Measurements from ENCODE around the gene FAM168B. TPM values are rescaled to one million over a fixed set of nuclear protein-coding genes. Genes with fewer than 3 reads are reported as not detected.
A peak's percentile ranks its signal among the peaks of the same experiment; 100 is the strongest.
"Not testable (repeated sequence)": the region's sequence is repeated elsewhere in the genome, so short reads cannot be mapped to it uniquely, and the experiment has no call there.

Gene FAM168B
- 82.3 and 85.6 TPM in 2 replicates for total RNA-seq

DNA sequence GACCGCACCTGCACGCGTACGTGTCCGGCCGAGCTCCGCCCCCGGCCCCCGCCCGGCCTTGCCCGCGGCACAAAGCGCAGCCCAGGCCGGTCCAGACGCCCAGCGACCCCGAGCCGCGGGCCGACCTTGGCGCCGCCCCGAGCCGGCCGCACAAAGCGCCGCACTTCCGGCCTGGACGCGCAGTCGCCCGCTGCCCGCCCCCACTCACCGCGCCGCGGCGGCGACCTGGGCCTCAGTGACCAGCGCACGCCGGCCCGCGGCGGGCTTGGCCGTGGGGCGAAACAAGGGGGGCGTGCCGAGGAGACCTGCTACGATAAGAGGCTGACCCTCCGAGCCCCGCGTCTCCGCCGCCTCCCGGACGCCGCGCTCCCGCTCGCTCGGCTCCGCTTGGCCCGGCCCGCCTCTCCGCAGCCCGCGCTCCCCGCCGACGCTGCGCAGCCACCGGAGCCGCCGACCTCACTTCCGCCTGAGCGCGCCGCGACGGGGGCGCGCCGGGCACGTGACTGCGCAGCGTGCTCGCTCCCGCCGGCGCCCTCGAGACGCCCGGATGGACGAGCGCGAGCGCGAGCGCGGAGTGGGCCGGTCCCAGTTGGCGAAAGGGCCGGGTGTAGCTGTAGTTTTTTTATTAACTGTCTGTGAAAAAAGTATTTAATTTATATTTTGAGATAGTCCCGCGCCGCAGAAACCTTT, at the start of gene FAM168B:
TSS of gene FAM168B (minus strand) at position 455 of the 690 bp plus-strand sequence. CDS start 10,814 bp downstream, outside the sequence.
- Mint-ChIP-seq H3K9me3 (no peaks in the 10 kb centered on the region), H3K27me3 (peaks cover 7% of the 10 kb centered on the region), H3K36me3 (ENCODE audit: low read depth) (peaks cover 17% of the 10 kb centered on the region), H3K27ac (peak within 1 kb of the TSS; percentile 97), H3K4me3 (peak within 1 kb of the TSS; percentile 95), H3K4me1 (peaks cover 13% of the 10 kb centered on the region)
- DNase-seq = peak; percentile 97
- intact Hi-C loops (cut with micrococcal nuclease) = loop anchor here (1.0 to 5.0 kb wide), 3 partner anchors 12 to 400 kb away; partner anchors contain the start of genes MZT2A and PLEKHB2

- Mint-ChIP-seq H3K9me3 (no peaks in the 10 kb centered on the region), H3K4me1 (peaks cover 9% of the 10 kb centered on the region), H3K27me3 (no peaks in the 10 kb centered on the region), H3K4me3 (no peak overlapping the region), H3K27ac (peak overlapping the region; percentile 38), H3K36me3 (ENCODE audit: low read depth) (peaks cover 53% of the 10 kb centered on the region)
- no peak for DNase-seq
- intact Hi-C loops (cut with micrococcal nuclease) = no loop called here
Measured at GRCh38 chr2:131142849-131143248, 49.6 kb upstream of the FAM168B start.

DNA sequence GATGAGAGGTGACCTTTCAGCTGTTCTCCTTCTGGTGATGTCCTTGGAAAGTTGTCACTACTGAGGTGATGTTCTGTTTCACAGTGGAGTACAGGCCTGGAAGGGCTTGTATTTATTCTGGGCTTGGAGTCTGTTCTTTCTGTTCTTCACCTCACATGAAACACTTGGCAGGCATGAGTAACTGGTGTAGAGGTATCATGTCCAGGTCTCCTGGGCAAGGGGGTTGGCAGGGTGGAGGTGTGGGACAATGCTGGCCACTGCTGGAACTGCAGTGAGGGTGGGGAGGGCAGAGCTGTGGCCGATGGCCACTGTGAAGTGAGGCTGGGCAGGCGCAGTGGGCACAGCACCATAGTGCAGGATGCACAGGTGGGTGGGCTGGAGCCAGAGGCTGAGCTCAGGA, 47.3 kb upstream of the FAM168B start:
- Mint-ChIP-seq H3K9me3 (no peaks in the 10 kb centered on the region), H3K27me3 (no peaks in the 10 kb centered on the region), H3K36me3 (ENCODE audit: low read depth) (peaks cover 52% of the 10 kb centered on the region), H3K4me3 (no peak overlapping the region), H3K27ac (no peak overlapping the region), H3K4me1 (peaks cover 11% of the 10 kb centered on the region)
- DNase-seq = no peak
- intact Hi-C loops (cut with micrococcal nuclease) = no loop called here

- no peaks in the 10 kb centered on the region for H3K9me3 Mint-ChIP-seq
- intact Hi-C loops (cut with micrococcal nuclease) = no loop called here
- H3K27me3 Mint-ChIP-seq = no peaks in the 10 kb centered on the region
- H3K27ac Mint-ChIP-seq = no peak overlapping the region
- H3K4me1 Mint-ChIP-seq = peaks cover 4% of the 10 kb centered on the region
- no peak for DNase-seq
- H3K4me3 Mint-ChIP-seq = no peak overlapping the region
- H3K36me3 Mint-ChIP-seq (ENCODE audit: low read depth) = peaks cover 56% of the 10 kb centered on the region
Measured at GRCh38 chr2:131132729-131133128, 39.5 kb upstream of the FAM168B start.

DNA sequence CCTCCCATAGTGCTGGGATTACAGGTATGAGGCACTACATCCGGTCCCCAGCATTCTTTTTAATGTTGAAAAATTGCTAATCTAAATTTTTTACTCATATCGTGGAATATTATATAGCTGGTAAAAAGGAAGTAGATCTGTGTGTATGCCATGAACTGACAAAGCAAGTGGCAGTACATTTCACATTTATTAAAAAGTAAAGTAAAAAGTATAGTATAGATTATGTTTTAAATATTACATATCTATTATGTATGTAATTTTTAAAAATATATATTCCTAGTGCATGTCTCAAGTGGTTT, 37.0 kb upstream of the FAM168B start:
- H3K9me3 Mint-ChIP-seq = no peaks in the 10 kb centered on the region
- H3K36me3 Mint-ChIP-seq (ENCODE audit: low read depth) = peaks cover 68% of the 10 kb centered on the region
- H3K4me3 Mint-ChIP-seq = no peak overlapping the region
- intact Hi-C loops (cut with micrococcal nuclease) = no loop called here
- peaks cover 2% of the 10 kb centered on the region for H3K4me1 Mint-ChIP-seq
- no peak for DNase-seq
- no peaks in the 10 kb centered on the region for H3K27me3 Mint-ChIP-seq
- H3K27ac Mint-ChIP-seq = no peak overlapping the region

DNA sequence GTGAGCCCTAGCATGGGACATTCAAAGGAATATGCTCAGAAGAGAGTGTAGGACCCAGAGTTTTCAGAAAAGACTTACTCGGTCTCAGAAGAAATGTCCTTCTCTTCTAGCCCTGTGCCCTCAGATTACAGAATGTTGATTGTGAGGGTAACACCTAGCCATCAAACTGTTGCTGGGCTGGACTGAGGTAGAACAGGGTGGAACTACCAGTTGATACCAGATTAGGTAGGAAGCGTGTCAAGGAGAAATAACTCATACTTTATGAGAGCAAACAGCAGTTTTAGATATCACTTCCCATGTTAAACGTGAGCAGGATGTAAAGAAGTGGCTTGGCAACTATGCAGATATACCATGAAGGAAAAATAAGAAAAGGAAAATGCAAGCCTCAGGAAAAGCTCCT, 34.7 kb upstream of the FAM168B start:
- Mint-ChIP-seq H3K4me1 (peaks cover 2% of the 10 kb centered on the region), H3K27me3 (no peaks in the 10 kb centered on the region), H3K36me3 (ENCODE audit: low read depth) (peaks cover 68% of the 10 kb centered on the region), H3K4me3 (no peak overlapping the region), H3K9me3 (no peaks in the 10 kb centered on the region), H3K27ac (no peak overlapping the region)
- no peak for DNase-seq
- intact Hi-C loops (cut with micrococcal nuclease) = no loop called here

DNA sequence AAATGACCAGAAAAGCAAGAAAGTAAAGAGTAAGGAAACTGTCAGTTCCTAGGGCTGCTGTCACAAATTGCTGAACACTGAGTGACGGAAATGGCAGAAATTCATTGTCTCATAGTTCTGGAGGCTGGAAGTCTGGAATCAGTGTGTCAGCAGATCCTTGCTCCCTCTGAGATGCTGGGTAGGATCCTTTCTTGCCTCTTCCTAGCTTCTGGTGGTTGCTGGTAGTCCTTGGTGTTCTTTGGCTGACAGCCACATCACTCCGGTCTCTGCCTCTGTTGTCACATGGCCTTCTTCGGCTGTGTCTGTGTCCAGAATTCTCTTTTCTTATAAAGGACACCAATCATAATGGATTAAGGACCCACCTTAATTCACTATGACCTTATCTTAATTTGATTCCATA, 33.8 kb upstream of the FAM168B start:
- Mint-ChIP-seq H3K27ac (no peak overlapping the region), H3K9me3 (no peaks in the 10 kb centered on the region), H3K4me3 (no peak overlapping the region), H3K27me3 (no peaks in the 10 kb centered on the region), H3K36me3 (ENCODE audit: low read depth) (peaks cover 70% of the 10 kb centered on the region), H3K4me1 (no peaks in the 10 kb centered on the region)
- no peak for DNase-seq
- intact Hi-C loops (cut with micrococcal nuclease) = no loop called here

DNA sequence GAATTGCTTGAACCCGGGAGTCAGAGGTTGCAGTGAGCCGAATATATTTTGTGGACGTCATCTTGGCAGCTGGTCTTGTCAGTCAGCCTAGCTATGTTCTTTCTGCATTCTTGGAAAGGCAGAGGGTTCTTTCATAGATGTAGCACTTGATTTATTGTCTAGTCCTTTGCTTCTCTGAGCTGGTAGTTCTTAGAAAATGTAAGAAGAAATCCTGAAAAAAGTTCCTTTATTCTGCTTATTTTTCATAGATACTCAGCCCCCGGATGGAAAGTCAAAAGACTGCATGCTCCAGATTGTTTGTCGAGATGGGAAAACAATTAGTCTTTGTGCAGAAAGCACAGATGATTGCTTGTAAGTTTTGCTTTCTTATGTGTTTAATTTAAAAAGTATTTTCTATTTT, 33.2 kb upstream of the FAM168B start:
- no peaks in the 10 kb centered on the region for H3K27me3 Mint-ChIP-seq
- intact Hi-C loops (cut with micrococcal nuclease) = no loop called here
- DNase-seq = no peak
- H3K27ac Mint-ChIP-seq = no peak overlapping the region
- no peaks in the 10 kb centered on the region for H3K4me1 Mint-ChIP-seq
- no peak overlapping the region for H3K4me3 Mint-ChIP-seq
- peaks cover 69% of the 10 kb centered on the region for H3K36me3 Mint-ChIP-seq (ENCODE audit: low read depth)
- no peaks in the 10 kb centered on the region for H3K9me3 Mint-ChIP-seq

DNA sequence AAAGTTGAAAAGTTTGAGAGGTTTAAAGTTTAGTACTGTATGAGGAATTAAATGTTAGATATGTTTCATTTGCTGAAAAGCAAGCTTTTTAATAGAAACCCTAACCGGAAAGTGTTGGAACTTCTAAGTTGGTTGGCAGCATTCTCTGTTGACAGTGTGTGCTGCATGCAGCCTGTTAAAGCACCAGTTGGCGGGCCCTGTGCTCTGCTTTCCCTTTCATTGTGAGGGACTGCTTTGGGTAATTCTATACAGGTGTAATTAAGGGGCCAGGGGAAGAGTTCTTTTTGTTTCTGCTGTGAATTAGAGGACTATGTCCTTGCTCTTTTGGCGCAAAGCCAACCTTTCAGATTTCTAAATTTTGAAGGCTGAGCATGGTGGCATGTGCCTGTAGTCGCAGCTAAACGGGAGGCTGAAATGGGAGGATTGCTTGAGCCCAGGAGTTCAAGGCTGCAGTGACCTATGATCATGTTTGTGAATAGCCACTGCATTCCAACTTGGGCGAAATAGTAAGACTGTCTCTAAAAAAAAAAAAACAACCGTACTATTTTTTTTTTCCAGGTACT, 32.0 kb upstream of the FAM168B start:
- no peaks in the 10 kb centered on the region for H3K4me1 Mint-ChIP-seq
- H3K36me3 Mint-ChIP-seq (ENCODE audit: low read depth) = peaks cover 66% of the 10 kb centered on the region
- no peaks in the 10 kb centered on the region for H3K27me3 Mint-ChIP-seq
- no peaks in the 10 kb centered on the region for H3K9me3 Mint-ChIP-seq
- no peak overlapping the region for H3K4me3 Mint-ChIP-seq
- intact Hi-C loops (cut with micrococcal nuclease) = no loop called here
- no peak for DNase-seq
- no peak overlapping the region for H3K27ac Mint-ChIP-seq

DNA sequence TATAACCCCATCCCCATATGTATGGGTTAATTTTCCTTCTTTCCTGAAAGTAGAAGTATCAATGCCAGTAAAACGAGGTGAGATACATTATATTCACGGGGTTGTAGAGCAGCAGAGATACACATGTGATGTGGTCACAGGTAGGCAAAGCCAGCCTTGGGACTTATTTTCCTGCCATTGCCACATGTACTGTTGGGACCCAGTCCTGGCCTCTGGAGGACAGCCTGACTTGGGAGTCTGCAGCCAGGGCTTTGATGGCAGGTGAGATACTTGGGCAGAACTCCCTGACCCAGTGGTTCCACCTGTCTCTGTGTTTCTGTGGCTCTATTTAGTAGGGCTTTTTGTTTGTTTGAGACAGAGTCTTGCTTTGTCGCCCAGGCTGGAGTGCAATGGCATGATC, 29.9 kb upstream of the FAM168B start:
- Mint-ChIP-seq H3K4me3 (no peak overlapping the region), H3K4me1 (no peaks in the 10 kb centered on the region), H3K36me3 (ENCODE audit: low read depth) (peaks cover 52% of the 10 kb centered on the region), H3K27ac (no peak overlapping the region), H3K9me3 (no peaks in the 10 kb centered on the region), H3K27me3 (no peaks in the 10 kb centered on the region)
- DNase-seq = no peak
- intact Hi-C loops (cut with micrococcal nuclease) = no loop called here

DNA sequence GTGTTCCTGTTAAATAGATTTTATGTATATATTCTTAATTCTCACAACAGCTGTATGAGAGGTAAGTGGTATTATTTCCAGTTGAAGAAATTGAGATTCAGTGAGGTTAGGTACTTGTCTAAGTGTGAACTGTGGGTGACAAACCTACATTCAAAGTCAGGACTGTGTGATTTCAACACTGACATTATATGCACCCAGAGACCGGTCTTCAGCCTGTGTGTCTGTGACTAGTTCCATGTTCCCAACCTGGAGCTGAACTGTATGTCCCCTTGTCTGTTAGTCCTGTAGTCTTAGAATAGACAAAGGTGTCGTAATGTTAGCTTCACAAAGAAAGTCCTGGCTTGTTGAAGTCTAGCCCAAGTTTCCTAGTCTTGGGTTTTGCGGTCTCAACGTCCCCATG, 29.2 kb upstream of the FAM168B start:
- H3K4me3 Mint-ChIP-seq = no peak overlapping the region

DNA sequence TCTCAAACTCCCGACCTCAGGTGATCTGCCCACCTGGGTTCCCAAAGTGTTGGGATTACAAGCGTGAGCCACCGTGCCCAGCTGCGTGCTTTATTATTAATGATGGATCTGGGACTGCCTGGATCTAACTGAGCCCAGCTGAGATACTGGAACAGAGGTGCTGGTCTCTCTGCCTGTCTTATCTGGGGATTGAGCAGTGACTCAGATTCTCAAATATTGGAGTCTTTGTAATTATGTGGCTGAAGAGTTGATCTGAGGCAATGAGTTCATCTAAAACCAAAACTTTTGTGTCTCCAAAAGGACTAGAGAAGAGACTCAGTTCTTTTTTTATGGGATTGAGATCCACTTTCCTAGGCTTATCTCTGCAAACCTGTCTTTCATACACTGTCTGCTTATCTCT, 28.2 kb upstream of the FAM168B start:
- Mint-ChIP-seq H3K4me1 (no peaks in the 10 kb centered on the region), H3K27ac (no peak overlapping the region), H3K9me3 (no peaks in the 10 kb centered on the region), H3K4me3 (no peak overlapping the region), H3K27me3 (no peaks in the 10 kb centered on the region), H3K36me3 (ENCODE audit: low read depth) (peaks cover 46% of the 10 kb centered on the region)
- intact Hi-C loops (cut with micrococcal nuclease) = no loop called here
- DNase-seq = no peak

More for the DNA sequence above, 29.2 kb upstream of the FAM168B start:
- DNase-seq = no peak
- no peaks in the 10 kb centered on the region for H3K27me3 Mint-ChIP-seq
- intact Hi-C loops (cut with micrococcal nuclease) = no loop called here
- H3K27ac Mint-ChIP-seq = no peak overlapping the region
- peaks cover 50% of the 10 kb centered on the region for H3K36me3 Mint-ChIP-seq (ENCODE audit: low read depth)
- no peaks in the 10 kb centered on the region for H3K9me3 Mint-ChIP-seq
- H3K4me1 Mint-ChIP-seq = no peaks in the 10 kb centered on the region

GRCh38 chr2:131120815-131121317, 27.6 kb upstream of the FAM168B start:
- no peaks in the 10 kb centered on the region for H3K9me3 Mint-ChIP-seq
- H3K4me3 Mint-ChIP-seq = no peak overlapping the region
- intact Hi-C loops (cut with micrococcal nuclease) = no loop called here
- peak overlapping the region; percentile 69 for H3K27ac Mint-ChIP-seq
- no peak for DNase-seq
- no peaks in the 10 kb centered on the region for H3K27me3 Mint-ChIP-seq
- peaks cover 3% of the 10 kb centered on the region for H3K4me1 Mint-ChIP-seq
- H3K36me3 Mint-ChIP-seq (ENCODE audit: low read depth) = peaks cover 48% of the 10 kb centered on the region

GRCh38 chr2:131115752-131116151, 22.5 kb upstream of the FAM168B start:
- Mint-ChIP-seq H3K27me3 (no peaks in the 10 kb centered on the region), H3K36me3 (ENCODE audit: low read depth) (peaks cover 56% of the 10 kb centered on the region), H3K4me3 (no peak overlapping the region), H3K27ac (peak overlapping the region; percentile 58), H3K9me3 (peaks cover 8% of the 10 kb centered on the region), H3K4me1 (peaks cover 25% of the 10 kb centered on the region)
- DNase-seq = no peak
- intact Hi-C loops (cut with micrococcal nuclease) = no loop called here

GRCh38 chr2:131114950-131115349, 21.7 kb upstream of the FAM168B start:
- intact Hi-C loops (cut with micrococcal nuclease); DNase-seq; H3K9me3 Mint-ChIP-seq; H3K4me3 Mint-ChIP-seq; H3K27me3 Mint-ChIP-seq: not testable (repeated sequence)
- H3K36me3 Mint-ChIP-seq (ENCODE audit: low read depth) = peaks cover 58% of the 10 kb centered on the region
- H3K4me1 Mint-ChIP-seq = peaks cover 32% of the 10 kb centered on the region
- H3K27ac Mint-ChIP-seq = peak overlapping the region; percentile 20
